GM23338 (cell line): ENCODE results near the gene LLPH. TPM values are rescaled to one million over a fixed set of nuclear protein-coding genes. Genes with fewer than 3 reads are reported as not detected.

Experiments used
- ATAC-seq: fragments of 200-7000 bp; cut with Tn5 transposase; 3 replicates; pipeline ENCODE4 v1.9.1; 2020
- DNase-seq: peaks from one replicate; pipeline ENCODE4 v3.0.0-alpha.2; 2015; ENCODE audit warnings: low spot score
- H2AFZ ChIP-seq: fragments of 200-600 bp; sonication (generic); 2 replicates; pipeline ENCODE4 v1.8.0; 2016; ENCODE audit warnings: antibody characterized with exemption, mild to moderate bottlenecking, moderate library complexity
- H3F3A ChIP-seq: fragments of 200-600 bp; sonication (generic); replicated peaks from 2 replicates; pipeline ENCODE4 v1.8.0; 2017; ENCODE audit warnings: antibody characterized with exemption, mixed run types, low read depth
- H3K27ac ChIP-seq: fragments of 200-600 bp; sonication (generic); 2 replicates; pipeline ENCODE4 v1.6.1; 2016; ENCODE audit warnings: low read depth
- H3K27me3 ChIP-seq: fragments of 200-600 bp; sonication (generic); 2 replicates; pipeline ENCODE4 v1.8.0; 2016; ENCODE audit warnings: mild to moderate bottlenecking, mixed run types, moderate library complexity; ENCODE audit not compliant: insufficient read depth
- H3K36me3 ChIP-seq: fragments of 200-600 bp; sonication (generic); 2 replicates; pipeline ENCODE4 v1.8.0; 2016; ENCODE audit warnings: mild to moderate bottlenecking; ENCODE audit not compliant: insufficient read depth
- H3K4me1 ChIP-seq: fragments of 200-600 bp; sonication (generic); 2 replicates; pipeline ENCODE4 v1.8.0; 2016; ENCODE audit warnings: mild to moderate bottlenecking, moderate library complexity; ENCODE audit not compliant: insufficient read depth
- H3K4me2 ChIP-seq: fragments of 200-600 bp; sonication (generic); 2 replicates; pipeline ENCODE4 v1.7.1; 2017; ENCODE audit warnings: mixed run types
- H3K4me3 ChIP-seq: fragments of 200-600 bp; sonication (generic); 2 replicates; pipeline ENCODE4 v1.6.1; 2016; ENCODE audit warnings: mixed run types
- H3K79me2 ChIP-seq: fragments of 200-600 bp; sonication (generic); replicated peaks from 2 replicates; pipeline ENCODE4 v1.8.0; 2017; ENCODE audit warnings: mild to moderate bottlenecking; ENCODE audit not compliant: insufficient read depth
- H3K9me2 ChIP-seq: fragments of 200-600 bp; sonication (generic); 2 replicates; pipeline ENCODE4 v1.8.0; 2017; ENCODE audit not compliant: insufficient read depth
- H4K20me1 ChIP-seq: fragments of 200-600 bp; sonication (generic); replicated peaks from 2 replicates; pipeline ENCODE4 v1.8.0; 2017; ENCODE audit warnings: mild to moderate bottlenecking; ENCODE audit not compliant: insufficient read depth
- H3K27ac Mint-ChIP-seq: 2 replicates; pipeline ENCODE4 v1.8.0; 2020; ENCODE audit warnings: inconsistent platforms, mild to moderate bottlenecking, moderate library complexity, mixed read lengths
- H3K27me3 Mint-ChIP-seq: 3 replicates; pipeline ENCODE4 v1.8.0; 2022; ENCODE audit warnings: low read depth, mild to moderate bottlenecking, moderate library complexity, mixed read lengths, inconsistent platforms; ENCODE audit not compliant: insufficient read depth, poor library complexity
- H3K36me3 Mint-ChIP-seq: 3 replicates; pipeline ENCODE4 v1.8.0; 2021; ENCODE audit warnings: low read depth, mild to moderate bottlenecking, inconsistent platforms, moderate library complexity, mixed read lengths
- H3K4me1 Mint-ChIP-seq: 3 replicates; pipeline ENCODE4 v1.8.0; 2020; ENCODE audit warnings: mild to moderate bottlenecking, inconsistent platforms, mixed read lengths
- H3K4me3 Mint-ChIP-seq: 3 replicates; pipeline ENCODE4 v1.8.0; 2021; ENCODE audit warnings: moderate library complexity, mild to moderate bottlenecking, inconsistent platforms, mixed read lengths
- H3K9me3 Mint-ChIP-seq: 3 replicates; pipeline ENCODE4 v1.8.0; 2020; ENCODE audit warnings: moderate library complexity, mild to moderate bottlenecking, inconsistent platforms, mixed read lengths
- EZH2 ChIP-seq: fragments of 200-600 bp; sonication (generic); IDR thresholded peaks from one replicate; pipeline ENCODE4 v1.8.0; 2017; ENCODE audit warnings: antibody characterized with exemption, mild to moderate bottlenecking, low read depth; ENCODE audit not compliant: unreplicated experiment
- NANOG ChIP-seq: IDR thresholded peaks from 2 replicates; pipeline ENCODE4 v1.6.1; 2016; ENCODE audit warnings: antibody characterized with exemption, borderline replicate concordance
- STAT1 ChIP-seq: IDR thresholded peaks from one replicate; pipeline ENCODE4 v1.6.1; 2016; ENCODE audit warnings: antibody characterized with exemption; ENCODE audit not compliant: unreplicated experiment
- ZNF114 ChIP-seq: fragments of 250-450 bp; sonication (Bioruptor Pico); IDR thresholded peaks from 2 replicates; pipeline ENCODE4 v1.5.0; 2020; ENCODE audit warnings: mild to moderate bottlenecking, moderate library complexity
- polyA plus RNA-seq: library from polyadenylated mRNA; unstranded; fragments of >200 nt; fragmentation: Nextera tagmentation; extraction: Ambion mirVana; gene quantifications from 2 replicates; pipeline ENCODE4 v1.2.1, GENCODE V29; 2016
- total RNA-seq: library from RNA; depleted of rRNA; stranded (reverse); fragments of >200 nt; shearing (Covaris generic); gene quantifications from 2 replicates; pipeline ENCODE4 v1.2.3, GENCODE V29; 2014
- TF ChIP-seq, protein P1 (sequence below): fragments of 250-450 bp; sonication (Bioruptor Pico); IDR thresholded peaks from 2 replicates; pipeline ENCODE4 v1.5.0; 2020; ENCODE audit warnings: mild to moderate bottlenecking, moderate library complexity
- TF ChIP-seq, protein P2 (sequence below): IDR thresholded peaks from one replicate; pipeline ENCODE4 v1.6.1; 2018; ENCODE audit warnings: antibody characterized with exemption; ENCODE audit not compliant: unreplicated experiment

Gene LLPH
- total and polyA plus RNA-seq, 2 experiments from 2014 or later, result 10.7 to 56.6 TPM

DNA sequence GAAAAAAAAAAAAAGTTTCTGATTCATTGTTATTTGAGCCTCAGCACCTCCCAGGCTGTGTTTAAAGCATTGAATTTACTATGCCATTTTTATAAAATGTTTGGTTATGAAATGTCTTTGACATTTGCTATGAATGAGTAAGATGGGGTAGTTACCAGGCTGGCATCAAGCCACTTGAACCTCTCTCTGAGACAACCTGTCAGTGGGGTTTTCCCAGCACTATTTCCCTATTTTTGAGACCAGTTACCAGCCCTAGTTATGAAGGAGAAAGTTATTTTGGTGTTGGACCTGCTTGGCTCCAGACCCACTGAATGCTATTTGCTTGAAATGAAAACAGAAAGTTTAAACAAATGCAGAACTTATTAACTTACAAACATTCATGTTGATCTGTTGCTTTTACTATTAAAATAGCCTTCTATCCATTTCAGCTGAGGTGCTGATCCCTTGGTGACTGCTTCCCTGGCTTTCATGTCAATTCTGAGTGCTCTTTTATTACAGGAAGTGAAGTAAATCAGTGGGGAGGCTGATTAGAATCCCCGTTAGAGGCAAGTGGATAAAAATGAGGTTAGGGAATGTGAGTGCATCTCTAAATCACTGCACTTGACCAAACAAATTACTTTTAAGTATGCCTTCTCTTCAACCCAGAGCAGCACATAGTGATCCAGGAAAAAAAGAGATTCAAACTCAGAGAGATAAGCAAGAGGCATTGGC is 37.8 kb downstream of the LLPH start (continued):
- TF ChIP-seq, protein P1, sequence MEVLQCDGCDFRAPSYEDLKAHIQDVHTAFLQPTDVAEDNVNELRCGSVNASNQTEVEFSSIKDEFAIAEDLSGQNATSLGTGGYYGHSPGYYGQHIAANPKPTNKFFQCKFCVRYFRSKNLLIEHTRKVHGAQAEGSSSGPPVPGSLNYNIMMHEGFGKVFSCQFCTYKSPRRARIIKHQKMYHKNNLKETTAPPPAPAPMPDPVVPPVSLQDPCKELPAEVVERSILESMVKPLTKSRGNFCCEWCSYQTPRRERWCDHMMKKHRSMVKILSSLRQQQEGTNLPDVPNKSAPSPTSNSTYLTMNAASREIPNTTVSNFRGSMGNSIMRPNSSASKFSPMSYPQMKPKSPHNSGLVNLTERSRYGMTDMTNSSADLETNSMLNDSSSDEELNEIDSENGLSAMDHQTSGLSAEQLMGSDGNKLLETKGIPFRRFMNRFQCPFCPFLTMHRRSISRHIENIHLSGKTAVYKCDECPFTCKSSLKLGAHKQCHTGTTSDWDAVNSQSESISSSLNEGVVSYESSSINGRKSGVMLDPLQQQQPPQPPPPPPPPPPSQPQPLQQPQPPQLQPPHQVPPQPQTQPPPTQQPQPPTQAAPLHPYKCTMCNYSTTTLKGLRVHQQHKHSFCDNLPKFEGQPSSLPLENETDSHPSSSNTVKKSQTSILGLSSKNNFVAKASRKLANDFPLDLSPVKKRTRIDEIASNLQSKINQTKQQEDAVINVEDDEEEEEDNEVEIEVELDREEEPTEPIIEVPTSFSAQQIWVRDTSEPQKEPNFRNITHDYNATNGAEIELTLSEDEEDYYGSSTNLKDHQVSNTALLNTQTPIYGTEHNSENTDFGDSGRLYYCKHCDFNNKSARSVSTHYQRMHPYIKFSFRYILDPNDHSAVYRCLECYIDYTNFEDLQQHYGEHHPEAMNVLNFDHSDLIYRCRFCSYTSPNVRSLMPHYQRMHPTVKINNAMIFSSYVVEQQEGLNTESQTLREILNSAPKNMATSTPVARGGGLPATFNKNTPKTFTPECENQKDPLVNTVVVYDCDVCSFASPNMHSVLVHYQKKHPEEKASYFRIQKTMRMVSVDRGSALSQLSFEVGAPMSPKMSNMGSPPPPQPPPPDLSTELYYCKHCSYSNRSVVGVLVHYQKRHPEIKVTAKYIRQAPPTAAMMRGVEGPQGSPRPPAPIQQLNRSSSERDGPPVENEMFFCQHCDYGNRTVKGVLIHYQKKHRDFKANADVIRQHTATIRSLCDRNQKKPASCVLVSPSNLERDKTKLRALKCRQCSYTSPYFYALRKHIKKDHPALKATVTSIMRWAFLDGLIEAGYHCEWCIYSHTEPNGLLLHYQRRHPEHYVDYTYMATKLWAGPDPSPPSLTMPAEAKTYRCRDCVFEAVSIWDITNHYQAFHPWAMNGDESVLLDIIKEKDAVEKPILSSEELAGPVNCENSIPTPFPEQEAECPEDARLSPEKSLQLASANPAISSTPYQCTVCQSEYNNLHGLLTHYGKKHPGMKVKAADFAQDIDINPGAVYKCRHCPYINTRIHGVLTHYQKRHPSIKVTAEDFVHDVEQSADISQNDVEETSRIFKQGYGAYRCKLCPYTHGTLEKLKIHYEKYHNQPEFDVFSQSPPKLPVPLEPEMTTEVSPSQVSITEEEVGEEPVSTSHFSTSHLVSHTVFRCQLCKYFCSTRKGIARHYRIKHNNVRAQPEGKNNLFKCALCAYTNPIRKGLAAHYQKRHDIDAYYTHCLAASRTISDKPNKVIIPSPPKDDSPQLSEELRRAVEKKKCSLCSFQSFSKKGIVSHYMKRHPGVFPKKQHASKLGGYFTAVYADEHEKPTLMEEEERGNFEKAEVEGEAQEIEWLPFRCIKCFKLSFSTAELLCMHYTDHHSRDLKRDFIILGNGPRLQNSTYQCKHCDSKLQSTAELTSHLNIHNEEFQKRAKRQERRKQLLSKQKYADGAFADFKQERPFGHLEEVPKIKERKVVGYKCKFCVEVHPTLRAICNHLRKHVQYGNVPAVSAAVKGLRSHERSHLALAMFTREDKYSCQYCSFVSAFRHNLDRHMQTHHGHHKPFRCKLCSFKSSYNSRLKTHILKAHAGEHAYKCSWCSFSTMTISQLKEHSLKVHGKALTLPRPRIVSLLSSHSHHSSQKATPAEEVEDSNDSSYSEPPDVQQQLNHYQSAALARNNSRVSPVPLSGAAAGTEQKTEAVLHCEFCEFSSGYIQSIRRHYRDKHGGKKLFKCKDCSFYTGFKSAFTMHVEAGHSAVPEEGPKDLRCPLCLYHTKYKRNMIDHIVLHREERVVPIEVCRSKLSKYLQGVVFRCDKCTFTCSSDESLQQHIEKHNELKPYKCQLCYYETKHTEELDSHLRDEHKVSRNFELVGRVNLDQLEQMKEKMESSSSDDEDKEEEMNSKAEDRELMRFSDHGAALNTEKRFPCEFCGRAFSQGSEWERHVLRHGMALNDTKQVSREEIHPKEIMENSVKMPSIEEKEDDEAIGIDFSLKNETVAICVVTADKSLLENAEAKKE (CRISPR knock-in tag), result no peak
- TF ChIP-seq, protein P2, sequence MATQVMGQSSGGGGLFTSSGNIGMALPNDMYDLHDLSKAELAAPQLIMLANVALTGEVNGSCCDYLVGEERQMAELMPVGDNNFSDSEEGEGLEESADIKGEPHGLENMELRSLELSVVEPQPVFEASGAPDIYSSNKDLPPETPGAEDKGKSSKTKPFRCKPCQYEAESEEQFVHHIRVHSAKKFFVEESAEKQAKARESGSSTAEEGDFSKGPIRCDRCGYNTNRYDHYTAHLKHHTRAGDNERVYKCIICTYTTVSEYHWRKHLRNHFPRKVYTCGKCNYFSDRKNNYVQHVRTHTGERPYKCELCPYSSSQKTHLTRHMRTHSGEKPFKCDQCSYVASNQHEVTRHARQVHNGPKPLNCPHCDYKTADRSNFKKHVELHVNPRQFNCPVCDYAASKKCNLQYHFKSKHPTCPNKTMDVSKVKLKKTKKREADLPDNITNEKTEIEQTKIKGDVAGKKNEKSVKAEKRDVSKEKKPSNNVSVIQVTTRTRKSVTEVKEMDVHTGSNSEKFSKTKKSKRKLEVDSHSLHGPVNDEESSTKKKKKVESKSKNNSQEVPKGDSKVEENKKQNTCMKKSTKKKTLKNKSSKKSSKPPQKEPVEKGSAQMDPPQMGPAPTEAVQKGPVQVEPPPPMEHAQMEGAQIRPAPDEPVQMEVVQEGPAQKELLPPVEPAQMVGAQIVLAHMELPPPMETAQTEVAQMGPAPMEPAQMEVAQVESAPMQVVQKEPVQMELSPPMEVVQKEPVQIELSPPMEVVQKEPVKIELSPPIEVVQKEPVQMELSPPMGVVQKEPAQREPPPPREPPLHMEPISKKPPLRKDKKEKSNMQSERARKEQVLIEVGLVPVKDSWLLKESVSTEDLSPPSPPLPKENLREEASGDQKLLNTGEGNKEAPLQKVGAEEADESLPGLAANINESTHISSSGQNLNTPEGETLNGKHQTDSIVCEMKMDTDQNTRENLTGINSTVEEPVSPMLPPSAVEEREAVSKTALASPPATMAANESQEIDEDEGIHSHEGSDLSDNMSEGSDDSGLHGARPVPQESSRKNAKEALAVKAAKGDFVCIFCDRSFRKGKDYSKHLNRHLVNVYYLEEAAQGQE, result no peak
- TF ChIP-seq NANOG (no peak), STAT1 (no peak)

DNA sequence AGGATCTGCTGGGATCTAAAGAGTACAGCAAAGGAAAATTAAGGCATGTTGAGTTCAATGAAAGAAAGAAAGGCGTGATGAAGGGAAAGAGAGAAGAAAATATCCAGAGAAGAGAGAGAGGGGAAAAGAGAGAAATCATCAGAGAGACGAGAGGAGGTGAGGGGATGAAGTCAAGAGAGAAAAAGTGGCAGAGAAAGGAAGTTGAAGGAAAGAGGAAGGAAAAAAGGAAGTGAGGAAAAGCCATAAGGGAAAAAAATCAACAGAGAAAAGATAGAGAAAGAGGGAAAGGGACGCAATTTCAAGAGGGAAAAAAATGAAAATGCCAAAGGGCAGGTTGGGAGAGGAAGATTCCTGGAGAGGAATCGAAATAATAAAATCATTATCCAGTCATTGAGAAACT is 40.4 kb downstream of the LLPH start:
- Histone ChIP-seq H3K4me2 (no peak overlapping the region), H4K20me1 (no peaks in the 10 kb centered on the region), H3F3A (no peaks in the 10 kb centered on the region), H3K9me2 (no peaks in the 10 kb centered on the region), H3K4me1 (0 out of 2 replicates have a peak, but pooled peaks cover 3% of the 10 kb centered on the region), H3K4me3 (no peak overlapping the region), H2AFZ (peak overlapping the region; percentile 66; the same call in 1 of the 2 replicates), H3K27me3 (no peaks in the 10 kb centered on the region), H3K27ac (no peak overlapping the region), H3K36me3 (no peaks in the 10 kb centered on the region), H3K79me2 (no peaks in the 10 kb centered on the region)
- H3K4me3 Mint-ChIP-seq, result no peak overlapping the region
- H3K27ac Mint-ChIP-seq, result no peak overlapping the region
- H3K36me3 Mint-ChIP-seq, result no peaks in the 10 kb centered on the region
- no peaks in the 10 kb centered on the region for H3K9me3 Mint-ChIP-seq
- no peak for ATAC-seq
- peaks cover 7% of the 10 kb centered on the region for H3K4me1 Mint-ChIP-seq
- H3K27me3 Mint-ChIP-seq, result peaks cover 2% of the 10 kb centered on the region
- no peak for DNase-seq
- TF ChIP-seq, protein P2, result no peak
- TF ChIP-seq ZNF114 (CRISPR knock-in tag) (no peak), EZH2 (no peak)
